Measurements from ENCODE around the gene POGZ.
"Not testable (repeated sequence)": the region's sequence is repeated elsewhere in the genome, so short reads cannot be mapped to it uniquely, and the experiment has no call there.

POGZ gene

DNA sequence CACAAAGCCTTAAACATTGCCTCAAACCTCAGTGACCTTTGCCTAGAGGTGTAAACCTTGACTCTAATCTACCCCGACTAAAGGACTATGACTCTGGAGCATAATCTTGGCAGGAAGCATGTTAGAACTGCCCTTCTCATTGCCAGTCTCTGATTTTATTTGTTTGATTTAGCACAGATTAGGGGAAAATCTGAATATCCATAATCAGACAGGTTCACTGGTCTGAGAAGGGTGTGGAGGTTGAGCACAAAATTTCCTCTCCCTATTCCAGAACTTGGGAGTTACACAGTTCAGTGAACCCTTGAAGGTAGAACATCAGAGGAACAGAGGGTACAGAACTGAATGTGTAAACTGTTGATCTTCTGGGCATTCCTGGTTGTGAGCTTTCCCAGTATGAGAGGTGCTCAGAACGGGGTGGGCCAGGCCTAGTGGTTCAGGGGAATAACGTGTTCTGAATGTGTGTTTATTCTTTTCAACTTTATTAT is 68.2 kb downstream of the POGZ start:
- no peak for TF ChIP-seq EZH2 (optimal IDR thresholded peaks at IDR 0.05; ENCODE audit: low read depth, low read length)
- TF ChIP-seq, protein P1, sequence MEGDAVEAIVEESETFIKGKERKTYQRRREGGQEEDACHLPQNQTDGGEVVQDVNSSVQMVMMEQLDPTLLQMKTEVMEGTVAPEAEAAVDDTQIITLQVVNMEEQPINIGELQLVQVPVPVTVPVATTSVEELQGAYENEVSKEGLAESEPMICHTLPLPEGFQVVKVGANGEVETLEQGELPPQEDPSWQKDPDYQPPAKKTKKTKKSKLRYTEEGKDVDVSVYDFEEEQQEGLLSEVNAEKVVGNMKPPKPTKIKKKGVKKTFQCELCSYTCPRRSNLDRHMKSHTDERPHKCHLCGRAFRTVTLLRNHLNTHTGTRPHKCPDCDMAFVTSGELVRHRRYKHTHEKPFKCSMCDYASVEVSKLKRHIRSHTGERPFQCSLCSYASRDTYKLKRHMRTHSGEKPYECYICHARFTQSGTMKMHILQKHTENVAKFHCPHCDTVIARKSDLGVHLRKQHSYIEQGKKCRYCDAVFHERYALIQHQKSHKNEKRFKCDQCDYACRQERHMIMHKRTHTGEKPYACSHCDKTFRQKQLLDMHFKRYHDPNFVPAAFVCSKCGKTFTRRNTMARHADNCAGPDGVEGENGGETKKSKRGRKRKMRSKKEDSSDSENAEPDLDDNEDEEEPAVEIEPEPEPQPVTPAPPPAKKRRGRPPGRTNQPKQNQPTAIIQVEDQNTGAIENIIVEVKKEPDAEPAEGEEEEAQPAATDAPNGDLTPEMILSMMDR (IDR thresholded peaks at IDR 0.05; ENCODE audit: low read length) = no peak
- no peak for TF ChIP-seq EZH2phosphoT487 (IDR thresholded peaks at IDR 0.05; ENCODE audit: low read length)
- Histone ChIP-seq H3K4me3 (ENCODE audit: low read length) (no peak overlapping the region), H3K27me3 (replicated peaks; ENCODE audit: insufficient read depth, low read length) (no peaks in the 10 kb centered on the region), H3K4me1 (ENCODE audit: low read length) (no peaks in the 10 kb centered on the region), H3K4me2 (ENCODE audit: low read depth, low read length) (no peak overlapping the region), H3K9me2 (replicated peaks; ENCODE audit: insufficient read depth, low read length) (no peaks in the 10 kb centered on the region), H3F3A (ENCODE audit: insufficient read depth, low read length) (no peaks in the 10 kb centered on the region), H3K36me3 (replicated peaks; ENCODE audit: insufficient read depth, low read length) (no peaks in the 10 kb centered on the region), H4K20me1 (ENCODE audit: insufficient read depth, low read length) (no peaks in the 10 kb centered on the region), H3K27ac (ENCODE audit: low read length) (no peak overlapping the region), H3K79me2 (ENCODE audit: low read length) (no peaks in the 10 kb centered on the region), H3K9ac (ENCODE audit: low read length) (no peak overlapping the region), H2AFZ (ENCODE audit: low read length) (no peak overlapping the region), H3K9me3 (replicated peaks; ENCODE audit: insufficient read depth, low read length) (no peaks in the 10 kb centered on the region)
- no peak for DNase-seq

DNA sequence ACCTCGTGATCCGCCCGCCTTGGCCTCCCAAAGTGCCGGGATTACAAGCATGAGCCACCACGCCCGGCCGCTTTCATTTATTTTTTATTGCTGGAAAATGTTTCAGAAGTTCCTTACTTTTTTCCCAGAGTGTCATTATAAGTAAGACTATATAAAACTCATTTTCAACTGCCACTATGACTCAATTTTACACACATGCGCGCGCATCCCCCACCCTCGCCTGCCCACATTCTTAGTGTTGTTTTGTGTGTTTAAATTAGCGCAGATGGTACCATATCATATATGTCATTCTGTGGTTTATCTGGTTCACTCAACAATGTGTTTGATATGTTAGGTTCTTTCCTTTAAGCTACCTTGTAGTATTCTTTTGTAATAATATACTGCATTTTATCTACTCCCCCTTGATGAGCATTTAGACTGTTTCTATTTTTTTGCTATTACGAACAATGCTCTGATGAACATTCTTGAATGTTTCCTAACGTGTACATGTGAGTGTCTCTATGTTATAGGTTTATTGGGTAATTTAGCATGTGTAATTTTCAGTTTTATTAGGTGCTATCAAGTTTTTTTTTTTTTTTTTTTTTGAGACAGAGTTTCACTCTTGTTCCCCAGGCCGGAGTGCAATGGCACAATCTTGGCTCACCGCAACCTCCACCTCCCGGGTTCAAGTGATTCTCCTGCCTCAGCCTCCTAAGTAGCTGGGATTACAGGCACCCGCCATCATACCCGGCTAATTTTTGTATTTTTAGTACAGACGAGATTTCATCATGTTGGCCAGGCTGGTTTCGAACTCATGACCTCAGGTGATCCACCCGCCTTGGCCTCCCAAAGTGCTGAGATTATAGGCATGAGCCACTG is 68.8 kb downstream of the POGZ start:
- not testable (repeated sequence) for H3K4me3 ChIP-seq (ENCODE audit: low read length)

DNA sequence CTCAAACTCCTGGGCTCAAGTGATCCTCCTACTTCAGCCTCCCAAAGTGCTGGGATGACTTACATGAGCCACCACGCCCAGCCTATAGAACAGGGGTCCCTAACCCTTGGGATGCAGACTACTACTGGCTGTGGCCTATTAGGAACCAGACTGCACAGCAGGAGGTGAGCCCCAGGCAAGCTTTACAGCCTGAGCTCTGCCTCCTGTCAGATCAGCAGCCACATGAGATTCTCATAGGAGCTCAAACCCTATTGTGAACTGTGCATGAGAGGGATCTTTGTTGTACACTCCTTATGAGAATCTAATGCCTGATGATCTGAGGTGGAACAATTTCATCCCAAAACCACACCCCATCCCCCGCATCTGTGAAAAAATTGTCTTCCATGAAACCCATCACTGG is 73.3 kb downstream of the POGZ start:
- no peaks in the 10 kb centered on the region for H3K4me1 ChIP-seq (ENCODE audit: low read length)
- DNase-seq = no peak
- no peaks in the 10 kb centered on the region for H3K27me3 ChIP-seq (replicated peaks; ENCODE audit: insufficient read depth, low read length)
- no peak overlapping the region for H3K4me2 ChIP-seq (ENCODE audit: low read depth, low read length)
- H3K9me2 ChIP-seq (replicated peaks; ENCODE audit: insufficient read depth, low read length) = no peaks in the 10 kb centered on the region
- no peak for TF ChIP-seq EZH2 (optimal IDR thresholded peaks at IDR 0.05; ENCODE audit: low read depth, low read length)
- TF ChIP-seq, protein P1 (IDR thresholded peaks at IDR 0.05; ENCODE audit: low read length) = no peak
- no peak for TF ChIP-seq EZH2phosphoT487 (IDR thresholded peaks at IDR 0.05; ENCODE audit: low read length)
- no peaks in the 10 kb centered on the region for H3K9me3 ChIP-seq (replicated peaks; ENCODE audit: insufficient read depth, low read length)
- no peaks in the 10 kb centered on the region for H3K36me3 ChIP-seq (replicated peaks; ENCODE audit: insufficient read depth, low read length)
- H3K9ac ChIP-seq (ENCODE audit: low read length) = no peak overlapping the region
- no peaks in the 10 kb centered on the region for H4K20me1 ChIP-seq (ENCODE audit: insufficient read depth, low read length)
- no peaks in the 10 kb centered on the region for H3F3A ChIP-seq (ENCODE audit: insufficient read depth, low read length)
- no peak overlapping the region for H2AFZ ChIP-seq (ENCODE audit: low read length)
- H3K27ac ChIP-seq (ENCODE audit: low read length) = no peak overlapping the region
- no peak overlapping the region for H3K4me3 ChIP-seq (ENCODE audit: low read length)
- H3K79me2 ChIP-seq (ENCODE audit: low read length) = no peaks in the 10 kb centered on the region

More for the DNA sequence above, 68.8 kb downstream of the POGZ start:
- H3F3A ChIP-seq (ENCODE audit: insufficient read depth, low read length); DNase-seq; H3K27ac ChIP-seq (ENCODE audit: low read length); H3K36me3 ChIP-seq (replicated peaks; ENCODE audit: insufficient read depth, low read length); H2AFZ ChIP-seq (ENCODE audit: low read length); H3K9ac ChIP-seq (ENCODE audit: low read length); H4K20me1 ChIP-seq (ENCODE audit: insufficient read depth, low read length); H3K27me3 ChIP-seq (replicated peaks; ENCODE audit: insufficient read depth, low read length); H3K79me2 ChIP-seq (ENCODE audit: low read length); H3K4me1 ChIP-seq (ENCODE audit: low read length); H3K4me2 ChIP-seq (ENCODE audit: low read depth, low read length); H3K9me2 ChIP-seq (replicated peaks; ENCODE audit: insufficient read depth, low read length); H3K9me3 ChIP-seq (replicated peaks; ENCODE audit: insufficient read depth, low read length): not testable (repeated sequence)

DNA sequence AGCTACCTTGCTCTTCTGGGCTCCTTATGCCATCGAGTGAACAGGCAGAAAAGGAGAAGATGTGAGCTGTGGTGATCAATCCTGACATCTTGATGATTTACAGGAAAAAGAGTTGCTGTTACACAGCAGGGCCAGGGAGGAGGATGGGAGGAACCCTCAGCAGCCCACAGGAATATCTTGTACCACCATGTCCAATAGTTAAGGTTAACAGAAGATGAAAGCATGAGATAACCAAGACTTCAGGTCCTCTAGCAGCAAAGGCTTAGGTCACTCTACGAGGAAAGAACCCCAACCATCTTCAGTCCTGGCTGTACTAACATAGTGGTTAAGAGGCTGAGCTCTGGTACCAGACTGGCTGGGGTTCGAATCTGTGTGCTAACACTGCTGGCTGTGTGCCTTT is 74.7 kb downstream of the POGZ start:
- Histone ChIP-seq H3K4me1 (ENCODE audit: low read length) (no peaks in the 10 kb centered on the region), H3K79me2 (ENCODE audit: low read length) (no peaks in the 10 kb centered on the region), H3K36me3 (replicated peaks; ENCODE audit: insufficient read depth, low read length) (no peaks in the 10 kb centered on the region), H3K9me3 (replicated peaks; ENCODE audit: insufficient read depth, low read length) (no peaks in the 10 kb centered on the region), H3K4me3 (ENCODE audit: low read length) (no peak overlapping the region), H4K20me1 (ENCODE audit: insufficient read depth, low read length) (no peaks in the 10 kb centered on the region), H2AFZ (ENCODE audit: low read length) (no peak overlapping the region), H3K9me2 (replicated peaks; ENCODE audit: insufficient read depth, low read length) (no peaks in the 10 kb centered on the region), H3K27ac (ENCODE audit: low read length) (no peak overlapping the region), H3K27me3 (replicated peaks; ENCODE audit: insufficient read depth, low read length) (no peaks in the 10 kb centered on the region), H3F3A (ENCODE audit: insufficient read depth, low read length) (no peaks in the 10 kb centered on the region), H3K4me2 (ENCODE audit: low read depth, low read length) (no peak overlapping the region), H3K9ac (ENCODE audit: low read length) (no peak overlapping the region)
- TF ChIP-seq, protein P1 (IDR thresholded peaks at IDR 0.05; ENCODE audit: low read length) = no peak
- TF ChIP-seq EZH2 (optimal IDR thresholded peaks at IDR 0.05; ENCODE audit: low read depth, low read length) (no peak), EZH2phosphoT487 (IDR thresholded peaks at IDR 0.05; ENCODE audit: low read length) (no peak)
- no peak for DNase-seq
